HUDEP-2 (cell line): ENCODE data around the gene SEMA4D.
"Not testable (repeated sequence)": the region's sequence is repeated elsewhere in the genome, so short reads cannot be mapped to it uniquely, and the experiment has no call there.

Experiments used
- DNase-seq, 76 experiments: peaks; one replicate each; lab custom pipeline; 2025; ENCODE audit not compliant: unreplicated experiment in 76 of 76; lab: John Stamatoyannopoulos, UW

The SEMA4D gene

GRCh38 chr9:89361816-89362646 lies 135.9 kb downstream of the SEMA4D start:
- no peak for DNase-seq

GRCh38 chr9:89361031-89361430 lies 136.9 kb downstream of the SEMA4D start:
- no peak for DNase-seq

DNA sequence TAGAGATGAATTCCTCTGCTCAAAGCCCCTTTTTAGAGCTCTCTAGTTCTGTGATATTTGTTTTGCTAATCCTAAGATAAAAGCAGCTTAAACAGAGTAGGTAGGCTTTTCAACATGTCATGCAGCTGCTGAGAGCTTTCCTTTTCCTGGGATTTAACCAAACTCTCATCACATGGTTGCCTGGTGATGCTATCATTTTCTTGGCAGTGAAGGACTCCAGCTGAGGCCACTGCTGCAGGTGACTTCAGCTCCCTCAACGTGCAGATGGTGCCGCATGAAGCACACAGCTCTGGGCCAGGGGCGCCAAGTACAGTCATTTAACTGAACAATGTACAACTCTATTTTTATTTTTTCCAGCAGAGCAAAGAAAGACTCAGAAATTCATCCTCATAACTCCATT lies 137.4 kb downstream of the SEMA4D start:
- DNase-seq, result no peak

DNA sequence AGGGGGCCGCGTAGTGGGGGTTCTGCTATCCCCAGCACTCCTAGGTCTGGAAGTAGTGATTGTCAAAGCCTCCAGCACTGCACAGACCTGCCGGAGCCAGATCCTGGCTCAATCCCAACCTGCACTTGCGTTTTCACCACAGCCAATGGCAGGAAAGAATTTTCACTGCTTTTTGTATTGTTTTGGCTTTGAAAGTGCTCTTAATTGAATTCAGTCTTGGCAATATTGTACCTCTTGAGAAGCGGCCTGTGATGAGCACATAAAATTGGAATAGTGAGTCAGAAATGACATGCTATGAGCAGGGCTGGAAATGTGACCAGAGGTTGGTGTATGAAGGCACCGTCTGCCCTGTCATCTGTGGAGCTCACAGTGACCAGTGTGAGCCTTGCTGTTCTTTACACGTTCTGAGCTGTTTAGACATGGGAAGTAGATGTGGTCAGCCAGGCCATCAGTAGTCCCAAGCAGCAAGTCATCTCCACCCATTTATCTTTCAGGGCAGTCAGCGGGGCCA lies 138.1 kb downstream of the SEMA4D start:
- DNase-seq, result no peak

DNA sequence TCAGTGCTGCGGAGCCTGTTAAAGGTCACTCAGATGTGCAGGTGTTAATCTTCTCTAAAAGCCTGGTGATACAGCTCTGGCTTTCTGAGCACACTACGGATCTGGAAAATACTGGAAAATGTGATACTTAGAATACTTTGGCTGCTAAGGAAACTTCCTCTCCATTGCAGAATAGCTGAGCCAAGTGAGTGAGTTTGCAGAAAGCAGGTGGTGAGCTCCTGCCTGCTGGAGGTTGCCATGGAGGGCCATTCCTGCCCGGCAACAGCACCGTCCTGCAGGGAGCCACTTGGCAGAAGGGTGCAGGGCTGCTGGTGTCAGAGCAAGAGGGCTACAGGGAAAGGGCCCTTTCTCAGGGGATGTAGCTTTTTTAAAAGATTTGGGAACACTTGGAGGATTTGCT lies 138.9 kb downstream of the SEMA4D start:
- no peak for DNase-seq

DNA sequence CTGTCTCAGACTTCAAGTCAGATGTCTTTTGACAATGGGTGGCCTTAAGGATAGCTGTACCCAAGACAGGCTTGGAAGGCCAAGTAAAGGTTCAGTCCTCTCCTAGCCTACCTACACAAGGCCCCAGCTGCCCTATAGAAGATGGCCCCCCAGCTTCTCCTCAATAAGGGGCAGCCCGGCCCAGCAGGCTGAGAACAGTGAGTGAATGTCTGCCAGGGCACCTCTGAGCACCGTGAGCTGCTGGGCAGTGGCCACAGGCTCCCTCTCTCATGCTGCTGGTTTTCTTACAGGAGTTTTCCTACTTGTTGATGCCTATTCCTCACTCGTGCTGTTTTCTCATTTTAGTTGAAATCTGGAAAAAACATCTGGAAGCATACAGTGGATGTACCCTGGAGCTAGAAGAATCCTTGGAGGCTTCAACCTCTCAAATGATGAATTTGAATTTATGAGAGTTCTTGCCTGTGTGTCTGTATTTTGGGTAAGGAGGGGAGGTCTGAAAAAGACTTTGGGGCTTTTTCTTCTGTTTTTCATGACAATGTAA lies 139.5 kb downstream of the SEMA4D start:
- no peak for DNase-seq

- no peak for DNase-seq
These were observed 140.3 kb downstream of the SEMA4D start for GRCh38 chr9:89357331-89358197.

- no peak for DNase-seq
These were observed 141.1 kb downstream of the SEMA4D start for GRCh38 chr9:89356782-89357181.

- DNase-seq, result no peak
These were observed 143.4 kb downstream of the SEMA4D start for GRCh38 chr9:89354471-89354870.

DNA sequence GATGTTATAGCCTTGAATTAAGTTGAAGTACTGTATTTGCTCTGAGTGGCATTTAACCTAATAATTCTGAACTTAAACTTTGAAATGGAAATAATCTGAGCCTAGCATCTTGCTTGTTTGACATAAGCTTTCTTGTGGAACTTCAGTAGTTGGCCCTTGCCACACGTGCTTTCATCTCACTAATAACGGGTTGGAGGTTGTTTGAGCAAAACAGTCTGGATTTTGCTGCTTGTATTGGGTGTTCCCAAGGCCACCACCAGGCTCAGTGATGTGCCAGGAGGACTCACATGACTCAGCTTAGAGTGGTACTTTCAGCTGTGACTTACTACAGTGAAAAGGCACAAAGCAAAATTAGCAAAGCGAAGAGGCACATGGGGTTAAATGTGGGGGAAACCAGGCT lies 143.9 kb downstream of the SEMA4D start:
- DNase-seq, result no peak

- no peak for DNase-seq
These were observed 144.9 kb downstream of the SEMA4D start for GRCh38 chr9:89352874-89353649.

DNA sequence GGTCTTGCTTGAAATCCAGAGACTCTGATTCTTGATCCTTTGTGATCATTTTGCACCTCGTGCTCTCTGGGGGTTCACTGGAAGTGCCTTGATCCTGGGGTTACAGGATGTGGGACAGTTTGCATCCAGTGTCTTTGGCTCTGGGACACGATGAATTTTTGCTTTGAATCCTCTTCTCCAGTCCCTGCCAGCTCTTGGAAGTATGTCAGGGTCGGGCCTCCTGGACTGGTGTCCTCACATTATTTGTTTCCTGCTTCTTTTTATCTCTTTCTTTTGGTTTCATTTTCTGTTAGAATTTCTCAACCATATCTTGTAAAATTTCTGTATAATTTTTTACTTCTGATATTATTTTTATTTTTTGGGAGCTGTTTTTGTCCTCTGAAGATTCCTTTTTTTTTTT lies 145.5 kb downstream of the SEMA4D start:
- no peak for DNase-seq

DNA sequence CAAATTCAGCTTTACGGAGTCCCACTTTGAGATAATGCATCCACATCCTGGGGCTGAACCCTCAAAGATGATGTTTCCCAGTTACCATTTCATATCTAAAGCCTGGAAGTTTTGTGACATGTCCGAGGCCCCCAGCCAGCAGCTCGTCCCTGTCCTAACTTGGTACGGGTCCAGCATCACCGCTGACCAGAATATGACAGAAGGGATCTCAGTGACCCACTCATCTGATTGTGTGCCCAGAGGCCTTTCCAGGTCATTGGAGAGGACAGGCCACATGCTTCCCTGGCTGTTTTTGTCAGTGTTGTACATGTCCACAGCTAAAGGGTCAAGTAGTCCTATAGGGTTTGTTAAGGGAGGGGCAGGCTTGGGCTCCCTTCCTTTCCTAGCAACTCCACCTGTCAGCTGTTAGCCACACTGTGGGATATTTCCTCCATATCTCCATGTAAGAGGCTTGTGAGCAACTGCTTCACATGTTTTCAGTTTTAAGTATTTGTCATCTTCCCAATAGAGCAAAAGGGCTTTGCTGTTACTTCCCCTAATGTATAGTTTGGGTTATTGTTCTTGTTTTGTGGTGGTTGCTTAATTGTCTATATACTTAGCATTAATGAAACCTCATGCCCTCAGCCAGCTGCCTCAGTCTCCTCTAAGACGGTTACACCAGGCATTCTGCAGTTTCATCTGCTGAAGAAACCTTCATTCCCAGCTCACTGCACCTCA lies 146.2 kb downstream of the SEMA4D start:
- DNase-seq, result no peak

DNA sequence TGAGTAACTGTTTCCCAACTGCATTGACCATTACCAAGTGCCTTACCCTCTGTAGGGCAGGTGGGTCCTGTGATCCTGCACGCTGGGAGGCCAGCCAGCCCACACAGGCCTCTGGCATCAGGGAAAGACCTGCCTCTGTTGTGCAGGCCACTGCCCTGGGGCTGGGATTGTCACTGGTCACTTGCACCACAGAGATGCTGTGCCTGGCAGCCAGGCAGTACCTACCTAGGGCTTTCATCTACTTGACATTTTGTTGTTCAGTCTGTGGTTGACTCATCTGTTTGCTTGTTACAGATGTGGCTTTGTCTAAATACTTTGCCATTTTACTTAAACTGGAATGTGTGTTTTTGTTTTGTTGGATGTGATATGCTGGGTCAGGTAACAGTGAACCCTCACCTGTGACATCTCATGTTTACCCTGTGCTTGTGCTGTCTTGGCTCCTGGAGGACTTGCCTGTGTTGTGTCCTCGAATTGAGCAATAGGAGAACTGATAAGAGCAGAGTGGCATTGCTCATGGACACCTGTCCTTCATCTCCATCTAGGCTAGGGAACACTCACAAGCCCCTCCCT lies 146.8 kb downstream of the SEMA4D start:
- no peak for DNase-seq

GRCh38 chr9:89349607-89350006 lies 148.3 kb downstream of the SEMA4D start:
- no peak for DNase-seq

DNA sequence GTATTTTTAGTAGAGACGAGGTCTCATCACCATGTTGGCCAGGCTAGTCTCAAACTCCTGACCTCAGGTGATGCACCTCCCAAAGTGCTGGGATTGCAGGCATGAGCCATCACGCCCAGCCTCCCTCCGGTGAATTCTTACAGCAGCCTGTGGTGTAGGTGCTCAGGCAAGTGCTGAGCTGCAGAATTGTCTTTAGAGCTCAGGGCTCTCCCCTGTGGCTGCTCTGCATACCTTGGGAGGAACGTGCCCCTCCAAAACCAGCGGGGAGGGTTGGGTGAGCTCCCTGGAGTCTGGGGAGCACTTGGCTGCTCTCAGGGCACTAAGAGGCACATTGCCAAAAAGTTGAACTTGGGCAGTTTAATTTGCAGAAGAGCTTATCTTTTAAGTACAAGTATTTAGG lies 150.3 kb downstream of the SEMA4D start:
- no peak for DNase-seq

- no peak for DNase-seq
These were observed 151.2 kb downstream of the SEMA4D start for GRCh38 chr9:89346696-89347095.

DNA sequence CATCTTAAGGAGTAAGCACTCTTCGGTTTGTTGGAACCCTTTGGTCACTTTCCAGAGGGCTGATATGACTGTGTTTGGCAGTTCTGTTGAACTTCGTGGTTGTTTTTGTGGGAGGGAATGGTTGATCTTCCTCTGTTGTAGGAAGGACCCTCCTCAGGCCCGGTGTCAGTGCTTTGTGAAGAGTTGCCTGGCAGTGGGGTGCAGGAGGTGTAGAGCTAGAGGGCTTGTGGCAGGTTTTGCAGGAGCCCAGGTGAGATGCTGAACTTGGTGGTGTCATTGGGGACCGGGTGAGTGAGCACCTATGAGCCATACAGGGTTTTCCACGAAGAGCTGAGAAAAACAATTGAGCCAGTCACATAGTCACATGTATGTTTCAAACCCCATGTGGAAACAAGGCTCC lies 152.4 kb downstream of the SEMA4D start:
- DNase-seq, result no peak

GRCh38 chr9:89343812-89344211 lies 154.1 kb downstream of the SEMA4D start:
- not testable (repeated sequence) for DNase-seq

DNA sequence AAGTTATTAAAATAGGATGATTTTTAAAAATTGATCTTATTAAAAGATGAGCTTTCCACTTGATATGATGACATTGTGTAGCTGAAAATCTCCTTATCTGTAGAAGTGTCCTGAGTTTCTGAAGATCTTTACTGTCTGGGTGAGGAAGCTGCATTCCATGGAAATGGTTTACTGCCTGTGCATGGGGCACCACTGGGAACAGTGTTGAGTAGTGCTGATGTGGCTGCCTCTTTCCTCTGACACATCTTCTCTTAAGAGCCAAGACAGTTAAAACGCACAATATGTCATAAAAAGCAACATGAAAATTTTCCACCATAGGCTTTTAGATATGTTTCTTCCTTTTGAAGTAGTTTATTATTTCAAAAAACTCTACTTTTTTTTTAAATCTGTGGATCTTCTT lies 155.0 kb downstream of the SEMA4D start:
- DNase-seq, result no peak
